Cardiac muscle cell (in vitro differentiated cells and primary cell): ENCODE measurements around the gene RPL41. TPM values are rescaled to one million over a fixed set of nuclear protein-coding genes. Genes with fewer than 3 reads are reported as not detected.

Experiments used
- DNase-seq, 2 donors: peaks; one replicate each; pipeline versions ENCODE4 v3.0.0 to v3.0.0-alpha.2; 2010 to 2017; ENCODE audit warnings: low read depth in 1 of 2, low spot score in 1 of 2
- H3K27ac ChIP-seq: fragments of 200-600 bp; sonication (generic); 2 replicates; pipeline ENCODE4 v1.5.1; 2016
- H3K27me3 ChIP-seq: fragments of 200-600 bp; sonication (generic); 2 replicates; pipeline ENCODE4 v1.6.0; 2016; ENCODE audit warnings: control low read depth
- H3K36me3 ChIP-seq: fragments of 200-600 bp; sonication (generic); 2 replicates; pipeline ENCODE4 v1.5.1; 2016; ENCODE audit warnings: control low read depth
- H3K4me1 ChIP-seq: fragments of 200-600 bp; sonication (generic); 2 replicates; pipeline ENCODE4 v1.8.1; 2017; ENCODE audit warnings: low read depth, mild to moderate bottlenecking, mixed run types
- H3K4me3 ChIP-seq: fragments of 200-600 bp; sonication (generic); 2 replicates; pipeline ENCODE4 v1.5.1; 2016; ENCODE audit warnings: mild to moderate bottlenecking
- H3K9me3 ChIP-seq: fragments of 200-600 bp; sonication (generic); 2 replicates; pipeline ENCODE4 v1.5.1; 2017; ENCODE audit warnings: low read depth, mild to moderate bottlenecking, control low read depth
- CTCF ChIP-seq: IDR thresholded peaks from 2 replicates; pipeline ENCODE4 v1.5.1; 2012; ENCODE audit warnings: low read depth, mild to moderate bottlenecking, low read length
- polyA plus RNA-seq: library from polyadenylated mRNA; unstranded; fragments of >200 nt; fragmentation: Nextera tagmentation; extraction: Ambion mirVana; gene quantifications from 2 replicates; pipeline ENCODE4 v1.2.1, GENCODE V29; 2016
- total RNA-seq: library from RNA; depleted of rRNA; stranded (reverse); fragments of >200 nt; gene quantifications from 2 replicates; pipeline ENCODE4 v1.2.3, GENCODE V29; 2016

Gene RPL41
- total and polyA plus RNA-seq, 2 experiments from 2014 or later = 1,416 to 2,144 TPM

- no peaks in the 10 kb centered on the region for H3K27me3 ChIP-seq
- no peaks in the 10 kb centered on the region for H3K36me3 ChIP-seq
- TF ChIP-seq CTCF = no peak
- H3K27ac ChIP-seq = no peak overlapping the region
- H3K9me3 ChIP-seq = no peaks in the 10 kb centered on the region
- H3K4me1 ChIP-seq = no peaks in the 10 kb centered on the region
- DNase-seq = no peak
- H3K4me3 ChIP-seq = no peak overlapping the region
These were observed 17.8 kb upstream of the RPL41 start for GRCh38 chr12:56098592-56098991.

GRCh38 chr12:56099787-56100186, 16.6 kb upstream of the RPL41 start:
- Histone ChIP-seq H3K9me3 (no peaks in the 10 kb centered on the region), H3K4me1 (no peaks in the 10 kb centered on the region), H3K36me3 (no peaks in the 10 kb centered on the region), H3K27ac (no peak overlapping the region), H3K4me3 (no peak overlapping the region), H3K27me3 (no peaks in the 10 kb centered on the region)
- no peak for TF ChIP-seq CTCF
- no peak for DNase-seq

GRCh38 chr12:56101045-56101444, 15.4 kb upstream of the RPL41 start:
- H3K4me3 ChIP-seq = no peak overlapping the region

GRCh38 chr12:56102683-56103065, 13.8 kb upstream of the RPL41 start:
- Histone ChIP-seq H3K27ac (no peak overlapping the region), H3K36me3 (peaks cover 9% of the 10 kb centered on the region), H3K27me3 (no peaks in the 10 kb centered on the region), H3K4me3 (no peak overlapping the region), H3K4me1 (peaks cover 10% of the 10 kb centered on the region), H3K9me3 (no peaks in the 10 kb centered on the region)
- no peak for TF ChIP-seq CTCF
- DNase-seq = no peak

More at GRCh38 chr12:56101045-56101444, 15.4 kb upstream of the RPL41 start:
- Histone ChIP-seq H3K36me3 (no peaks in the 10 kb centered on the region), H3K27me3 (no peaks in the 10 kb centered on the region), H3K27ac (no peak overlapping the region), H3K9me3 (no peaks in the 10 kb centered on the region), H3K4me1 (peaks cover 9% of the 10 kb centered on the region)
- no peak for DNase-seq
- TF ChIP-seq CTCF = no peak

GRCh38 chr12:56103066-56103711, 13.2 kb upstream of the RPL41 start:
- Histone ChIP-seq H3K36me3 (peaks cover 14% of the 10 kb centered on the region), H3K27ac (peak overlapping the region; percentile 82), H3K27me3 (no peaks in the 10 kb centered on the region), H3K4me3 (peak overlapping the region; percentile 51), H3K4me1 (peaks cover 10% of the 10 kb centered on the region), H3K9me3 (no peaks in the 10 kb centered on the region)
- DNase-seq = no peak
- no peak for TF ChIP-seq CTCF
